ENCODE results near the gene GNAO1. TPM values are rescaled to one million over a fixed set of nuclear protein-coding genes. Genes with fewer than 3 reads are reported as not detected.

Gene GNAO1
- total and polyA plus RNA-seq, 2 of the 13 experiments (the other 11 are each of a cell fraction or from before 2014, with no cell fraction given): not detected

GRCh38 chr16:56310690-56311089 is 119.4 kb downstream of the GNAO1 start:
- Histone ChIP-seq H3K9me3 (ENCODE audit: low read length) (no peaks in the 10 kb centered on the region), H3K4me2 (ENCODE audit: low read depth, low read length) (no peak overlapping the region), H3K27ac (ENCODE audit: extremely low read length, insufficient read depth, low read length) (no peak overlapping the region), H3K36me3 (replicated peaks in 1 of 2; ENCODE audit: control insufficient read depth in 1 of 2, insufficient read depth in 2 of 2, low read length in 2 of 2) (no peaks in the 10 kb centered on the region), H4K20me1 (ENCODE audit: insufficient read depth, low read length) (no peaks in the 10 kb centered on the region), H3K4me3 (replicated peaks in 1 of 3; ENCODE audit: insufficient read depth in 1 of 3, low read depth in 2 of 3, low read length in 3 of 3) (no peak overlapping the region), H3K9ac (ENCODE audit: insufficient read depth, low read depth, low read length) (no peak overlapping the region), H3K79me2 (ENCODE audit: insufficient read depth, low read length) (no peaks in the 10 kb centered on the region), H2AFZ (ENCODE audit: low read length) (no peak overlapping the region), H3K27me3 (ENCODE audit: control insufficient read depth in 1 of 2, insufficient read depth in 2 of 2, low read length in 2 of 2) (peaks cover 2 to 24% of the 10 kb centered on the region in 2 experiments; a peak in 3 of 5 replicates), H3K4me1 (ENCODE audit: insufficient read depth, low read length) (peaks cover 6% of the 10 kb centered on the region; the same call in 1 of the 2 replicates)
- ChIA-PET CTCF (ENCODE audit: low intra/inter-chr PET ratio, low total read pairs) (no interaction called here), POLR2A (no interaction called here)
- FAIRE-seq (no peak), DNase-seq (ENCODE audit: low spot score) (no peak), ATAC-seq (no peak)
- 17% methylated on average over 2 of the region's 2 CpGs for WGBS (ENCODE audit: low lambda C conversion rate)
- intact Hi-C loops (cut with micrococcal nuclease; ENCODE audit: unreplicated experiment) (no loop called here), in situ Hi-C loops (cut with HindIII; ENCODE audit: extremely low pct_ligation_motif_present, low pct_unique_long_range_greater_than_20kb) (loop anchor here (5.0 to 25.0 kb wide), 2 partner anchors 363 to 848 kb away; no protein-coding TSS in a partner anchor)
- no TSS peak for BruUV-seq (replicated peaks)
- TF ChIP-seq ATF7-NPFF (CRISPR knock-in tag; IDR thresholded peaks at IDR 0.05; ENCODE audit: low read depth) (no peak), CCDC6 (CRISPR knock-in tag; IDR thresholded peaks at IDR 0.05) (no peak), GATAD2A (CRISPR knock-in tag; IDR thresholded peaks at IDR 0.05) (no peak), SALL1 (CRISPR knock-in tag; IDR thresholded peaks at IDR 0.05) (no peak)

GRCh38 chr16:56311208-56312027 is 120.1 kb downstream of the GNAO1 start:
- no peak for FAIRE-seq
- Histone ChIP-seq H3K27me3 (ENCODE audit: control insufficient read depth in 1 of 2, insufficient read depth in 2 of 2, low read length in 2 of 2) (peaks cover 0 to 20% of the 10 kb centered on the region in 2 experiments; a peak in 3 of 5 replicates), H3K4me1 (ENCODE audit: insufficient read depth, low read length) (no peaks in the 10 kb centered on the region), H3K27ac (ENCODE audit: extremely low read length, insufficient read depth, low read length) (no peak overlapping the region), H3K9me3 (ENCODE audit: low read length) (no peaks in the 10 kb centered on the region), H3K79me2 (ENCODE audit: insufficient read depth, low read length) (no peaks in the 10 kb centered on the region), H3K4me2 (ENCODE audit: low read depth, low read length) (no peak overlapping the region), H4K20me1 (ENCODE audit: insufficient read depth, low read length) (no peaks in the 10 kb centered on the region), H2AFZ (ENCODE audit: low read length) (no peak overlapping the region), H3K4me3 (replicated peaks in 1 of 3; ENCODE audit: insufficient read depth in 1 of 3, low read depth in 2 of 3, low read length in 3 of 3) (no peak overlapping the region), H3K9ac (ENCODE audit: insufficient read depth, low read depth, low read length) (no peak overlapping the region), H3K36me3 (replicated peaks in 1 of 2; ENCODE audit: control insufficient read depth in 1 of 2, insufficient read depth in 2 of 2, low read length in 2 of 2) (no peaks in the 10 kb centered on the region)
- DNase-seq (ENCODE audit: low spot score): no peak
- 86% methylated on average over 12 of the region's 13 CpGs for WGBS (ENCODE audit: low lambda C conversion rate)
- TF ChIP-seq USF2 (IDR thresholded peaks at IDR 0.05; ENCODE audit: low read depth, low read length) (no peak), USF2 (CRISPR knock-in tag; IDR thresholded peaks at IDR 0.05; ENCODE audit: borderline replicate concordance) (no peak), HNRNPL (IDR thresholded peaks at IDR 0.05; ENCODE audit: low read depth, low read length) (0 out of 2 replicates have a peak, but pooled peaks have one; percentile 72), PPARG (CRISPR knock-in tag; conservative IDR thresholded peaks at IDR 0.05) (peak; percentile 80), CTCF (CRISPR knock-in tag; IDR thresholded peaks at IDR 0.05) (peak; percentile 56)
- CTCF ChIA-PET (ENCODE audit: low intra/inter-chr PET ratio, low total read pairs): no interaction called here
- ATAC-seq: peak; percentile 72
- in situ Hi-C loops (cut with HindIII; ENCODE audit: extremely low pct_ligation_motif_present, low pct_unique_long_range_greater_than_20kb) (loop anchor here (5.0 to 25.0 kb wide), 2 partner anchors 364 to 849 kb away; no protein-coding TSS in a partner anchor), intact Hi-C loops (cut with micrococcal nuclease; ENCODE audit: unreplicated experiment) (no loop called here)
- POLR2A ChIA-PET: no interaction called here
- no TSS peak for BruUV-seq (replicated peaks)

Data from HepG2 (cell line).